ENCODE data around the gene NRXN3. TPM values are rescaled to one million over a fixed set of nuclear protein-coding genes. Genes with fewer than 3 reads are reported as not detected.
A peak's percentile ranks its signal among the peaks of the same experiment; 100 is the strongest.

Gene NRXN3
- polyA plus RNA-seq, 1 of the 3 experiments (the other 2 are of a cell fraction), result 1.6 TPM

DNA sequence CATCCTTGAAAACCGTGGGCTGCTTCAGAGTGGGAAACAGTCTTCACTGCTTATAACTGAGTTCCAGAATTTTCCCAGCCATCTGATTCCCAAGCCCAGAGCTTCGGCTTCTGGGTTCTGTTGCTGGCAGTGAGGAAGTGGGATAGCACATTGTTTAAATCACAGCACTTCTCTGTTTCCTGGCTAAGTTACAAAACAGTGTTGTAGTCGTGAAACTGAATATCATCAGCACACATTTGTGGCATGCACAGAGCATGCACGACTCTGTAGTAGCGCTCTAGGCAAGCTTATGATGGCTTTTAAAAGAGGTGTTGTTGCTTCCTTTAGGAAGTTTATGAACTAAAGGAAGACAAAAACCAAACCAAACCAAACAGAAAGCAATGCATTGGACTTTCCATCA, 1005.5 kb downstream of the NRXN3 start:
- no peaks in the 10 kb centered on the region for H3K36me3 ChIP-seq (replicated peaks in 1 of 2; ENCODE audit: control insufficient read depth in 1 of 2, insufficient read depth in 2 of 2, low read length in 1 of 2)
- H3K9me2 ChIP-seq, result no peaks in the 10 kb centered on the region
- TF ChIP-seq USF1 (IDR thresholded peaks at IDR 0.05; ENCODE audit: borderline replicate concordance, low read depth) (no peak), GATA2 (CRISPR knock-in tag; IDR thresholded peaks at IDR 0.05) (no peak), RAD21 (IDR thresholded peaks at IDR 0.05; ENCODE audit: low read length) (no peak), RCOR1 (IDR thresholded peaks at IDR 0.05; ENCODE audit: low read length) (no peak), EP300 (IDR thresholded peaks at IDR 0.05; ENCODE audit: borderline replicate concordance in 1 of 2, low read depth in 1 of 2, low read length in 1 of 2) (no peak), IRF3 (IDR thresholded peaks at IDR 0.05; ENCODE audit: low read depth, low read length) (no peak), EZH2phosphoT487 (IDR thresholded peaks at IDR 0.05; ENCODE audit: borderline replicate concordance, low read depth) (no peak), TEAD4 (IDR thresholded peaks at IDR 0.05; ENCODE audit: borderline replicate concordance, insufficient read depth) (no peak), ELF1 (IDR thresholded peaks at IDR 0.05) (no peak), POLR2AphosphoS5 (IDR thresholded peaks at IDR 0.05; ENCODE audit: low read depth, low read length) (no peak), FOXJ3 (CRISPR knock-in tag; IDR thresholded peaks at IDR 0.05) (no peak)
- TF ChIP-seq, protein P1, sequence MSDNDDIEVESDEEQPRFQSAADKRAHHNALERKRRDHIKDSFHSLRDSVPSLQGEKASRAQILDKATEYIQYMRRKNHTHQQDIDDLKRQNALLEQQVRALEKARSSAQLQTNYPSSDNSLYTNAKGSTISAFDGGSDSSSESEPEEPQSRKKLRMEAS (IDR thresholded peaks at IDR 0.05; ENCODE audit: low read depth), result no peak
- no peak for DNase-seq
- H4K20me1 ChIP-seq (ENCODE audit: insufficient read depth), result no peaks in the 10 kb centered on the region
- WGBS (ENCODE audit: low lambda C conversion rate), result 24% methylated on average over 5 of the region's 5 CpGs
- H2AFZ ChIP-seq (ENCODE audit: low read depth), result peak overlapping the region; percentile 52
- no peak overlapping the region for H3K9ac ChIP-seq
- no peak overlapping the region for H3K4me3 ChIP-seq (ENCODE audit: low read depth in 2 of 2, low read length in 1 of 2)
- no peaks in the 10 kb centered on the region for H3F3A ChIP-seq (replicated peaks; ENCODE audit: insufficient read depth)
- H3K27me3 ChIP-seq (ENCODE audit: insufficient read depth), result no peaks in the 10 kb centered on the region
- CTCF ChIA-PET, result no interaction called here
- no peaks in the 10 kb centered on the region for H3K79me2 ChIP-seq (ENCODE audit: insufficient read depth)
- POLR2A ChIA-PET, result no interaction called here
- H3K4me1 ChIP-seq (ENCODE audit: control insufficient read depth in 1 of 2, insufficient read depth in 2 of 2, low read depth in 1 of 2, low read length in 1 of 2), result no peaks in the 10 kb centered on the region
- H3K9me3 ChIP-seq, result no peaks in the 10 kb centered on the region
- no peak overlapping the region for H3K27ac ChIP-seq (ENCODE audit: low read depth in 2 of 2, low read length in 1 of 2)
- H3K4me2 ChIP-seq, result no peak overlapping the region

- no peaks in the 10 kb centered on the region for H3K4me1 ChIP-seq (ENCODE audit: control insufficient read depth in 1 of 2, insufficient read depth in 2 of 2, low read depth in 1 of 2, low read length in 1 of 2)
- ChIA-PET POLR2A (no interaction called here), CTCF (no interaction called here)
- H3F3A ChIP-seq (replicated peaks; ENCODE audit: insufficient read depth), result no peaks in the 10 kb centered on the region
- H3K4me3 ChIP-seq (ENCODE audit: low read depth in 2 of 2, low read length in 1 of 2), result no peak overlapping the region
- no peak overlapping the region for H2AFZ ChIP-seq (ENCODE audit: low read depth)
- no peak overlapping the region for H3K9ac ChIP-seq
- H3K9me3 ChIP-seq, result no peaks in the 10 kb centered on the region
- no peak overlapping the region for H3K4me2 ChIP-seq
- no peaks in the 10 kb centered on the region for H3K9me2 ChIP-seq
- WGBS (ENCODE audit: low lambda C conversion rate), result 61% methylated on average over 4 of the region's 4 CpGs
- H3K79me2 ChIP-seq (ENCODE audit: insufficient read depth), result no peaks in the 10 kb centered on the region
- no peaks in the 10 kb centered on the region for H3K36me3 ChIP-seq (replicated peaks in 1 of 2; ENCODE audit: control insufficient read depth in 1 of 2, insufficient read depth in 2 of 2, low read length in 1 of 2)
- no peaks in the 10 kb centered on the region for H4K20me1 ChIP-seq (ENCODE audit: insufficient read depth)
- no peak for DNase-seq
- no peak overlapping the region for H3K27ac ChIP-seq (ENCODE audit: low read depth in 2 of 2, low read length in 1 of 2)
- H3K27me3 ChIP-seq (ENCODE audit: insufficient read depth), result no peaks in the 10 kb centered on the region
- TF ChIP-seq IRF3 (IDR thresholded peaks at IDR 0.05; ENCODE audit: low read depth, low read length) (no peak), ELF1 (IDR thresholded peaks at IDR 0.05) (no peak), EZH2phosphoT487 (IDR thresholded peaks at IDR 0.05; ENCODE audit: borderline replicate concordance, low read depth) (no peak), PBX3 (IDR thresholded peaks at IDR 0.05) (no peak), GABPA (IDR thresholded peaks at IDR 0.05; ENCODE audit: low read depth) (no peak), EP300 (IDR thresholded peaks at IDR 0.05; ENCODE audit: borderline replicate concordance in 1 of 2, low read depth in 1 of 2, low read length in 1 of 2) (no peak), YY1 (IDR thresholded peaks at IDR 0.05; ENCODE audit: low read depth) (no peak), RFX5 (IDR thresholded peaks at IDR 0.05; ENCODE audit: low read length) (no peak), NFIC (IDR thresholded peaks at IDR 0.05; ENCODE audit: borderline replicate concordance) (no peak)
- TF ChIP-seq, protein P2, sequence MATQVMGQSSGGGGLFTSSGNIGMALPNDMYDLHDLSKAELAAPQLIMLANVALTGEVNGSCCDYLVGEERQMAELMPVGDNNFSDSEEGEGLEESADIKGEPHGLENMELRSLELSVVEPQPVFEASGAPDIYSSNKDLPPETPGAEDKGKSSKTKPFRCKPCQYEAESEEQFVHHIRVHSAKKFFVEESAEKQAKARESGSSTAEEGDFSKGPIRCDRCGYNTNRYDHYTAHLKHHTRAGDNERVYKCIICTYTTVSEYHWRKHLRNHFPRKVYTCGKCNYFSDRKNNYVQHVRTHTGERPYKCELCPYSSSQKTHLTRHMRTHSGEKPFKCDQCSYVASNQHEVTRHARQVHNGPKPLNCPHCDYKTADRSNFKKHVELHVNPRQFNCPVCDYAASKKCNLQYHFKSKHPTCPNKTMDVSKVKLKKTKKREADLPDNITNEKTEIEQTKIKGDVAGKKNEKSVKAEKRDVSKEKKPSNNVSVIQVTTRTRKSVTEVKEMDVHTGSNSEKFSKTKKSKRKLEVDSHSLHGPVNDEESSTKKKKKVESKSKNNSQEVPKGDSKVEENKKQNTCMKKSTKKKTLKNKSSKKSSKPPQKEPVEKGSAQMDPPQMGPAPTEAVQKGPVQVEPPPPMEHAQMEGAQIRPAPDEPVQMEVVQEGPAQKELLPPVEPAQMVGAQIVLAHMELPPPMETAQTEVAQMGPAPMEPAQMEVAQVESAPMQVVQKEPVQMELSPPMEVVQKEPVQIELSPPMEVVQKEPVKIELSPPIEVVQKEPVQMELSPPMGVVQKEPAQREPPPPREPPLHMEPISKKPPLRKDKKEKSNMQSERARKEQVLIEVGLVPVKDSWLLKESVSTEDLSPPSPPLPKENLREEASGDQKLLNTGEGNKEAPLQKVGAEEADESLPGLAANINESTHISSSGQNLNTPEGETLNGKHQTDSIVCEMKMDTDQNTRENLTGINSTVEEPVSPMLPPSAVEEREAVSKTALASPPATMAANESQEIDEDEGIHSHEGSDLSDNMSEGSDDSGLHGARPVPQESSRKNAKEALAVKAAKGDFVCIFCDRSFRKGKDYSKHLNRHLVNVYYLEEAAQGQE (IDR thresholded peaks at IDR 0.05; ENCODE audit: low read depth, low read length), result no peak
These were observed 1006.9 kb downstream of the NRXN3 start for GRCh38 chr14:79177106-79177505.

All from SK-N-SH (cell line).